Aorta (tissue), 5 donors: ENCODE data around the gene ARHGAP10. TPM values are rescaled to one million over a fixed set of nuclear protein-coding genes. Genes with fewer than 3 reads are reported as not detected.
"Not testable (repeated sequence)": the region's sequence is repeated elsewhere in the genome, so short reads cannot be mapped to it uniquely, and the experiment has no call there.

Experiments used
- ATAC-seq: fragments of 200-7000 bp; cut with Tn5 transposase; one replicate; pipeline ENCODE4 v1.9.1; 2022; ENCODE audit warnings: moderate library complexity; ENCODE audit not compliant: low FRiP score
- DNase-seq, 2 donors: peaks; one replicate each; pipeline ENCODE4 v3.0.0-alpha.2; 2020
- H3K27ac ChIP-seq, 2 donors: one replicate each; pipeline ENCODE4 v1.5.1; 2013; ENCODE audit warnings: low read length in 2 of 2, mild to moderate bottlenecking in 2 of 2, moderate library complexity in 2 of 2, control low read depth in 1 of 2, inconsistent platforms in 1 of 2, low read depth in 1 of 2
- H3K27me3 ChIP-seq, 2 donors: one replicate each; pipeline ENCODE4 v1.6.1; 2013; ENCODE audit warnings: control low read depth in 1 of 2, low read length in 1 of 2, mild to moderate bottlenecking in 1 of 2, moderate library complexity in 1 of 2; ENCODE audit not compliant: insufficient read depth in 2 of 2, control insufficient read depth in 1 of 2
- H3K36me3 ChIP-seq, 2 donors: one replicate each; pipeline ENCODE4 v1.6.1; 2013; ENCODE audit warnings: control low read depth in 1 of 2, low read length in 1 of 2, mild to moderate bottlenecking in 1 of 2; ENCODE audit not compliant: insufficient read depth in 2 of 2, control insufficient read depth in 1 of 2
- H3K4me1 ChIP-seq, 2 donors: one replicate each; pipeline ENCODE4 v1.6.1; 2013; ENCODE audit warnings: low read length in 2 of 2, control low read depth in 1 of 2, mild to moderate bottlenecking in 1 of 2, moderate library complexity in 1 of 2; ENCODE audit not compliant: insufficient read depth in 2 of 2, control insufficient read depth in 1 of 2
- H3K4me3 ChIP-seq, 2 donors: one replicate each; pipeline ENCODE4 v1.5.1; 2013; ENCODE audit warnings: low read length in 2 of 2, control low read depth in 1 of 2, mild to moderate bottlenecking in 1 of 2
- H3K9me3 ChIP-seq: one replicate; pipeline ENCODE4 v1.6.1; 2013; ENCODE audit warnings: mild to moderate bottlenecking, low read length; ENCODE audit not compliant: control insufficient read depth
- WGBS, 2 donors: extraction: QIAGEN DNeasy Blood & Tissue Kit; methylation state at CpG; one replicate each; pipeline ENCODE4 v1.1.7; 2013; 5-methylcytosine and 5-hydroxymethylcytosine counted together
- intact Hi-C, 2 donors: fragments of 100-400 bp; cut with DNase I; formaldehyde crosslinking; loops; one replicate each; pipeline versions ENCODE4 v1.14.2 to v1.15.0; 2022
- polyA plus RNA-seq, 2 donors: library from polyadenylated mRNA; stranded (reverse); fragments of 200-250 nt; gene quantifications; one replicate each; pipeline ENCODE4 v1.2.3, GENCODE V29; 2013
- total RNA-seq, 2 donors: library from RNA; stranded (reverse); fragmentation: NEBNext Ultra II Directional; extraction: Animal tissue kit (Norgen Biotek cat#: 25700); gene quantifications; one replicate each; pipeline ENCODE4 v1.2.1, GENCODE V29; 2021
- donor health status: healthy with polysubstance abuse.
- donor health status: Bipolar disorder and iron deficiency.
- donor health status: DM: no; HTN: no; CAD: no.
- donor health status: DM: no; HTN: no; CAD: no.
- donor health status: DM: yes; HTN: yes; CAD: no.

The ARHGAP10 gene
- total and polyA plus RNA-seq, 4 donors: 47.3 to 94.5 (median 63.5) TPM

DNA sequence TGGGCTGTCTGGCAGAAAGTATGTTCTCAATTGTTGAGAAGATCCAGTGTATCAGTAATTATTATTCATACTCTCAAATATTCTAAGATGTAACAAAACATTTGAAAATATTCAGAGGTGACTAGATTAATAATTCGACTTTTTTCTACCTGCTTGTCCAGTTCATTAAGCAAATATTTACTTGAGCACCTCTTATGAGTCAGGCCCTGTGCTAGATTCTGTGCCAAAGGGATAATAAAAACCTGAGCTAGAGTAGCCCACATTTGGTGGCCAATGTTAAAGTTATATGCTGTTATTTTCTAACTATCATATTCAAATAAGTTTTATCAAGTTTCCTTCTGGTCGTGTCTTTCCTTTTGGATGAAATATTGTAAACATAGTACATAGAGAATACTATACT, 58.5 kb downstream of the ARHGAP10 start:
- Histone ChIP-seq H3K4me1 (peaks cover 8 to 10% of the 10 kb centered on the region in 2 donors), H3K36me3 (no peaks in the 10 kb centered on the region), H3K27ac (no peak overlapping the region), H3K9me3 (no peaks in the 10 kb centered on the region), H3K4me3 (no peak overlapping the region), H3K27me3 (no peaks in the 10 kb centered on the region)
- intact Hi-C loops: no loop called here
- ATAC-seq (no peak), DNase-seq (no peak)
- 78 to 83% methylated on average over 2 of the region's 2 CpGs for WGBS, 2 donors

DNA sequence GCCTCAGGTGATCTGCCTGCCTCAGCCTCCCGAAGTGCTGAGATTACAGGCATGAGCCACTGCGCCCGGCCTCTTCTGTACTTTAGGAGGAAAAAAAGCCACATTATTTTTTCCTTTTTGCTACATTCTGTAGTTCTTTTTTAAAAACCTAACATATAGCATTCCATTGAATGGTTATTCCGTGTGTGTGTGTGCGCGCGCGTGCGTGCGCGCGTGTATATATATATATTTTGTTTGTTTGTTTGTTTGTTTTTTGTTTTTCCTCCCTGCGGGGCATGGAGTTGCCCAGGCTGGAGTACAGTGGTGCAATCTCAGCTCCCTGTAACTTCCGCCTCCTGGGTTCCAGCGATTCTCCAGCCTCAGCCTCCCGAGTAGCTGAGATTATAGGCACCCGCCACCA, 59.5 kb downstream of the ARHGAP10 start:
- WGBS, 2 donors: 98% methylated on average over 17 of the region's 17 CpGs
- Histone ChIP-seq H3K27me3 (no peaks in the 10 kb centered on the region), H3K36me3 (no peaks in the 10 kb centered on the region), H3K9me3 (no peaks in the 10 kb centered on the region), H3K4me1 (peaks cover 6 to 10% of the 10 kb centered on the region in 2 donors), H3K27ac (no peak overlapping the region), H3K4me3 (no peak overlapping the region)
- DNase-seq: no peak
- no peak for ATAC-seq
- intact Hi-C loops: no loop called here

DNA sequence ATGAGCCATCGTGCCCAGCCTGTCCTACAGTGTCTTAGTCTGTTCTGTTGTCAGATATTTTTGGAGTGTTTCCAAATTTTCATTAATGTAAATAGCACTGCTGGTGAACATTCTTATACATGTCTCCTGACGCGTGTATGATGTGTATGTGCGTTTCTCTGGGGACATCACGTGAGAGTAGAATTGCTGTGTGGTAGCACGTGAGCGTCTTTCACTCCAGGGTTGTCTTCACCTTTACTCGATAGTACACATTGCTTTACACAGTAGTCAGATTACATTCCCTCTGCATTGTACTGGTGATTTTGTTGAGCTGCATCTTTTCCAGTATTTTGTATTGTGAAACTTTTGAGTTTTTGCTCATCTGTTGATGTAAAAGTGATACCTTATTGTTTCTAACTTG, 60.0 kb downstream of the ARHGAP10 start:
- no peaks in the 10 kb centered on the region for H3K36me3 ChIP-seq
- WGBS, 2 donors: 84 to 90% methylated on average over 8 of the region's 8 CpGs
- DNase-seq: no peak
- intact Hi-C loops: no loop called here
- no peaks in the 10 kb centered on the region for H3K27me3 ChIP-seq
- no peak for ATAC-seq
- no peak overlapping the region for H3K4me3 ChIP-seq
- no peak overlapping the region for H3K27ac ChIP-seq
- H3K4me1 ChIP-seq: peaks cover 4 to 10% of the 10 kb centered on the region in 2 donors
- no peaks in the 10 kb centered on the region for H3K9me3 ChIP-seq

DNA sequence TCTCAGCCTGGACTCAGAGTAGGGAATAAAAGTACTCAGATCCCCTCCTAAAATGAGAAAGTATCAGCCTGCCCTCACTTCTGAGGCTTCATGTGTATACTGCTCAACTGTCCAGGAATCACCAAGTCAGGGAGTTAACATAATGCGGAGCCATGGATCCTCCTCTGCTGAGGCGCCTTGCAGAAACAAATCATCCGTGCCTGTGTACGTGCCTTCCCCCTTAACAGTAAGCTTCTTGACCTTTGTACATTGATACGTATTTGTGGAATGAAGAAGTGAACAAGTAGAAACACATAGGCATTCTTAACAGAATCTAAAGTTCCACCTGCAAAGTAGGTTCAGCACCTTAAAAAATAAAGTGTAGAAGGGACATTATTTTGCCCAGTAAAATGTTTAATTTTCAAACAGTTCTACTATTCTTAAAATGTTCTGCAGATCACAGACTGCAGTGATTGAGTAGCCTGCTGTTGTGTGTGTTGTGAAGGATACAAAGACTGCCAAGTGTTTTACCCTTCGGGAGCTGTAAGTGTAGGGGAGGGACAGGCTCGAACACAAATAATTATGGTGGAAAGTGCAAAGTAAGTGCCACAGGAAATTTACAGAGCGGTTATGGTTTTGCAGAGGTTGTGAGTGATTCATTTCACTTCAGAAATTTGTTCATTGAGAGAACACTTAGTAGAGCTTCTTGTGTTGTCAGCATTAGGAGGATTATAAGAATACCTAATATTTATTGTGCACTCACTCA, 61.9 kb downstream of the ARHGAP10 start:
- Histone ChIP-seq H3K4me3 (no peak overlapping the region), H3K36me3 (no peaks in the 10 kb centered on the region), H3K9me3 (no peaks in the 10 kb centered on the region), H3K27ac (no peak overlapping the region), H3K27me3 (no peaks in the 10 kb centered on the region), H3K4me1 (peaks cover 2 to 6% of the 10 kb centered on the region in 2 donors)
- intact Hi-C loops: no loop called here
- DNase-seq (no peak), ATAC-seq (no peak)
- 61 to 63% methylated on average over 8 of the region's 8 CpGs for WGBS, 2 donors

DNA sequence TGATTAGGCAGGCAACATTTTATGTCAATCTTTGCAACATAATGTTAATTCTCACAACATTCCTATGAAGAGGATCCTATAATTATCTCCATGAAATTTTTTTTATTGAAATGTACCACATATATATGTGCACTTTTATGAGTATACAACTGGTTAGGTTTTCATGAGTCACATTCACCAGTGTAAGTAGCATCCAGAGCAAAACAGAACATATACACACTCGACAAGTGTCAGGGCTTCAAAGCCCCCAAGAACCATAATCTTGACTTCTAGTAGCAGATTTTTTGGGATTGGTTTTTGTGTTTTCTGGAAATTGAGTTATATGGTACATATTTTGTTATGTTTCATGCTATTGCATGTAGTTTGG, 62.4 kb downstream of the ARHGAP10 start:
- no peak for ATAC-seq
- no peak for DNase-seq
- Histone ChIP-seq H3K4me1 (peaks cover 2 to 6% of the 10 kb centered on the region in 2 donors), H3K4me3 (no peak overlapping the region), H3K9me3 (no peaks in the 10 kb centered on the region), H3K27ac (no peak overlapping the region), H3K36me3 (no peaks in the 10 kb centered on the region), H3K27me3 (no peaks in the 10 kb centered on the region)
- intact Hi-C loops: no loop called here
- WGBS, 2 donors: 97 to 99% methylated on average over 1 of the region's 1 CpG

DNA sequence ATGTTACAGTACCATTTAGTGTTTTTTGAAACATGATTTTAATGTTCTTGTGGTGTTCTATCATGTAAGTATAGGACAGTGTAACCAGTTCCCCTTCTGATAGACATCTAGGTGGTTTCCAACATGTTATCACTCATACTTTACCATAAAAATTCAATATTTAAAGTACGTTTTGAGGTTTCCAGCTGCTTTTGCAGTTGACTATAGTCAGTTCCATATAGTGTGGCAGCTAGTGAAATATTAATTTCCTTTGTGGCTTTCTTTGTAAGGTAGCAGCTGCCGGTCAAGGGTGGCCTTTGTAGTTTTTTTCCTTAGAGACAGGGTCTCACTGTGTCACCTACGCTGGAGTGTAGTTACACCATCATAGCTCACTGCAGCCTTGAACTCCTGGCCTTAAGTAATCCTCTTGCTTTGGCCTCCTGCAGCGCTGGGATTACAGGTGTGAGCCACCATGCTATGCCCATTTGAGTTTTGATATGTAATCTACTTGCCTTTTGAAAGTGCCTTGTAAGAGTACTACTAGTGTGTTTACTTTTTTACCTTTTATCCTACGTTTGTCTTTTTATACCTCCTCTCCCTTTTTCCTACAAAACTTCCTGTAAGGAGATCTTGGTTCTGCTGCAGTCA, 63.0 kb downstream of the ARHGAP10 start:
- H3K9me3 ChIP-seq: no peaks in the 10 kb centered on the region
- intact Hi-C loops: no loop called here
- H3K27me3 ChIP-seq: no peaks in the 10 kb centered on the region
- peaks cover 2 to 8% of the 10 kb centered on the region in 2 donors for H3K4me1 ChIP-seq
- H3K27ac ChIP-seq: no peak overlapping the region
- no peak for DNase-seq
- 76 to 77% methylated on average over 5 of the region's 5 CpGs for WGBS, 2 donors
- ATAC-seq: no peak
- H3K36me3 ChIP-seq: no peaks in the 10 kb centered on the region
- no peak overlapping the region for H3K4me3 ChIP-seq

DNA sequence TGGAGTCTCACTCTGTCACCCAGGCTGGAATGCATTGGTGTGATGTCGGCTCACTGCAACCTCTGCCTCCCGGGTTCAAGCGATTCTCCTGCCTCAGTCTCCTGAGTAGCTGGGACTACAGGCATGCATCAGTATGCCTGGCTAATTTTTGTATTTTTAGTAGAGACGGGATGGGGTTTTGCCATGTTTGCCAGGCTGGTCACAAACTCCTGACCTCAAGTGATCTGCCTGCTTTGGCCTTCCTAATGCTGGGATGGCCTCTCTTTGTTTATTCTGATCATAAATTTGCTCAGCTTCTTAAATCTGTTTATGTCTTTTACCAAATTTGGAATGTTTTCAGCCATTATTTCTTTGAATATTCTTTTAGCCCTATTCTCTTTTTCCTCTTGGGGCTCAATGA, 67.2 kb downstream of the ARHGAP10 start:
- H3K36me3 ChIP-seq, intact Hi-C loops, H3K9me3 ChIP-seq, H3K27me3 ChIP-seq, ATAC-seq, H3K4me3 ChIP-seq, H3K27ac ChIP-seq, DNase-seq: not testable (repeated sequence)
- H3K4me1 ChIP-seq: peaks cover 8 to 13% of the 10 kb centered on the region in 2 donors
- WGBS, 2 donors: 70 to 72% methylated on average over 4 of the region's 4 CpGs

DNA sequence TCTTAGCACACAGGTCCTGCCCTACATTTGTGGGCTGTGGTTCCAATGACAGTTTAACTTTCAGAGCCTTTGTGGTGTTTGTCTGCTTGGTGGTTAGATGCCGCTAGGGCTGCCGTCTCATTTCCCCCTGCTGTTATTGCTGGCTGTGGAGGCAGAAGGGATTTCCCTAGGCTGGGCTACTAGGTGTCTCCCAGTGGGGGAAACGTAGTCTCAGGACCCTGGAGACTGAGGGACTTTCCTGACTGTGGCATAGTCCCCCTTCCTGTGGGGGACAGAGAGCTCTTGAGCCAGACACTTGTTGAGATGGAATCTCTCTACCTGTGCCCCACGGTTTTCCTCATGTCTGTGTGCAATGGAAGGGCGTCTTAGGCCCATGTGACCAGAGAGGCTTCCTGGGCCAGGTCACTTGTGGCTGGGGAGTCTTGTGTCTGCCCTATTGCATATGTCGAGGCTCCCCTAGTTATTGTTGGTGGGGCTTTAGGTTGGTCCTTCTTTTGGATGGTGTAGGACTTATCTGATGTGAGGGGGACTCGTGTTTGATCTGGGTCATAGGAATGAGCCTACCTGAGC, 68.2 kb downstream of the ARHGAP10 start:
- no peak overlapping the region for H3K4me3 ChIP-seq
- no peaks in the 10 kb centered on the region for H3K9me3 ChIP-seq
- no peak for ATAC-seq
- H3K27ac ChIP-seq: no peak overlapping the region
- no peaks in the 10 kb centered on the region for H3K36me3 ChIP-seq
- no peaks in the 10 kb centered on the region for H3K27me3 ChIP-seq
- H3K4me1 ChIP-seq: peaks cover 5 to 14% of the 10 kb centered on the region in 2 donors
- no peak for DNase-seq
- WGBS, 2 donors: 69 to 77% methylated on average over 7 of the region's 7 CpGs
- intact Hi-C loops: no loop called here

DNA sequence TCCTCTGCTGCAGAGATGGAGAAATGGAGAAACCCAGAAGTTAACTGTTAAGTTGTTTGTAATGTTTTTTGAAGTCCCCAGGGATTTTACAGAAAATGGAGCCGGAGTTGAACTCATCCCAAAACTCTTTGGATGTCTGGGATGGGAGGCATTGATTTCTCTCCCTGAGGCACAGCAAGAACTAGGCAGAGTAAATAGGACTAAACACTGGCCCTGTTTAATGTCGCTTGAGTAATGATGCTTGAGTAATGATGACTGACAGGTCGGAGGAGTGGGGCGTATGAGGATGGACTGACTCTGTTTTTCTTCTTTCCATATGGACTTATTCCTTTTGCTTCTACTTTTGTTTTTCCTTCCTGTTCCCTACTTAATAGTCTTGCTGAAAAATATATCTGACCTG, 69.9 kb downstream of the ARHGAP10 start:
- H3K4me1 ChIP-seq: peaks cover 5 to 14% of the 10 kb centered on the region in 2 donors
- no peak overlapping the region for H3K4me3 ChIP-seq
- intact Hi-C loops: no loop called here
- no peaks in the 10 kb centered on the region for H3K27me3 ChIP-seq
- DNase-seq (no peak), ATAC-seq (no peak)
- no peak overlapping the region for H3K27ac ChIP-seq
- no peaks in the 10 kb centered on the region for H3K9me3 ChIP-seq
- 84 to 89% methylated on average over 4 of the region's 4 CpGs for WGBS, 2 donors
- no peaks in the 10 kb centered on the region for H3K36me3 ChIP-seq
